Daoy (cell line): ENCODE measurements around the gene PNMA6F. TPM values are rescaled to one million over a fixed set of nuclear protein-coding genes. Genes with fewer than 3 reads are reported as not detected.

Experiments
- DNase-seq: peaks from one replicate; pipeline ENCODE4 v3.0.0-alpha.2; 2015; ENCODE audit warnings: low read depth
- total RNA-seq: library from RNA; depleted of rRNA; stranded (reverse); fragments of >200 nt; shearing (Covaris generic); gene quantifications from 2 replicates; pipeline ENCODE4 v1.2.3, GENCODE V29; 2014; rRNA removed

PNMA6F gene
- not detected in 2 replicates for total RNA-seq

DNA sequence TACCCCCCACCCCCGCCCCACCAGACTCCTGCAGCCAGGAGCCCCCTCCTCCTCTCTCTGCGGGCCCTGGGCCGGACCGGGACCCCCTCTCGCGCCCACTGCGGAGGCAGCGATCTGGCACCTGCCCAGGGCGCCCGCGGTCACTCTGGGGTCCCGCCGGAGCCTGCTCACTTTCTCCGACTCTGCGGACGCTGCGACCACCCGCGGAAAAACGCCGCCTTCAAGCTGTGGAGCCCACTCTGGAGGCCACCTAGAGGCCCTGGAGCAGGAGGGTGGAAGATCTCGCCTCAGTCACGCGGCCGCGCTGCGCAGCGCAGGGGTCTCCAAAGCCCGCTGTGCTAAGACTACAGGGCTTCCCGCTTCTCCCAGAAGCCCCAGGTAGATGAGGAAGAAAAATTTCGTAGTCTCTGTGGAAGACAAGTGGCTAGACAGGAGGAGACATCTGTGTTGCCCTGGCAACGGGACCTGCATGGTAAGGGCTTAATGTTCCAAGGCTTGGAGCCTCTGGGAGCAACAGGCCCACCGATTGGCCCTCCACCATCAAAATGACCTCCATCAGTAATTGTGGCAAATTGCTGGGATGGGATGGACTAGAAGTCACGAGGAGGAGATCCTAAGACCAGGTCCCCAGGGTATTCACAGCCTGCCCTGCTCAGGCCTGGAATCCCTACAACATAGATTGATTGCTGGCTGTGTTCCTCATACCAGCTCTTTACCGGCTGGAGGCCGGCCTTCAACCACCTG, at the start of gene PNMA6F:
Gene PNMA6F (minus strand): TSS at position 387 of the 744 bp plus-strand sequence. CDS start 1,093 bp downstream, outside the sequence.
- DNase-seq, result no peak

DNA sequence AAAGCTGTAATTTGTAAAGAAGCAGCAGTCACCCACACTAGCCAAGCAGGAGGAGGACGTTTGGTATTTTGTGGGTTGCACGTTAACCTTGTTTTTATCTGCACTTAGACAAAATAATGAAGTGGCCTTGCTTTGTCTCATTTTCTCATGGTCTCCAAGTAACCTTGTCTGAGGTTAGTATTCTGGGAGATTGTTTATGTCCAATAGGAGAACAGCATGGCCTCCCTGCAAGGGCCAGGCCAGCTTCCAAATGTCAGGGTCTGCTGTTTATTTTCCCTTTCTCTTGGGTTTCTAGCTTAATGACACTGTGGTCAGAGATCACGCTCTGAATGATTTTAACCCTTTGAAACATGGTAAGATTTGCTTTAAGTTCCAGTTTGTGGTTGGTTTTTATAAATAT, 49.7 kb upstream of the PNMA6F start:
- DNase-seq, result no peak

DNA sequence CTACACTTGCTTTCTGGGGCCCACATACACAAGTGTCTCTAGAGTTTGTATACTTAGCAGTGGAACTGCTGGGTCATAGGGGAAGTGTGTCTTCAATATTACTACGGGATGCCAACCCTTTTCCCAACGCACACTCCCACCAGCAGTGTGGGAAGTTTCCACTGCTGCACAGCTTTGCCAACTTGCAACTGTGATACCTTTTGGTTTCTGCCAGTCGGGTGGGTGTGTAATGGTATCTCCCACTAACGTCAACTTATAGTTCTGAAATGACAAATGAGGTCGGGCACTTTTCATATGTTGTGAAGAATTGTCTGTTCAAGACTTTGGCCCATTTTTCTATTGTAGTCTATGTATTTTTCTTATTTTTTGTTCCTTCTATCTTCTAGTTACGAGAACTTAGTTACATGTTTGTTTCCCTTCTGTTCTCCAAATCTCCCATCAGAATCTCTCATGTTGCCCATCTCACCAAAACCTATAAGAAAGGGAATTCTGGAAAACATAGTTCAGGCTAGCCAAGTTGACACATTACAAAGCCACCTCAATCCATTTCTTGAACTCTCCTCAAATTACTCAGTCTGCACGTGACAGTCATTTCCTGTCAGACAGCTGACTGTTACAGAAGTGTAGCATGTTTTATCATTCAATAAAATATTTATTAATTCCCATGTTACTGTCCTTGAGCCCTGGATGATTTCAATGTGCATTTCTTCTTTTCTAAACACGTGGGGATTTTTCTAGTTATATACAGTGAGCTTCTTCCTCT, 48.9 kb upstream of the PNMA6F start:
- DNase-seq, result no peak

DNA sequence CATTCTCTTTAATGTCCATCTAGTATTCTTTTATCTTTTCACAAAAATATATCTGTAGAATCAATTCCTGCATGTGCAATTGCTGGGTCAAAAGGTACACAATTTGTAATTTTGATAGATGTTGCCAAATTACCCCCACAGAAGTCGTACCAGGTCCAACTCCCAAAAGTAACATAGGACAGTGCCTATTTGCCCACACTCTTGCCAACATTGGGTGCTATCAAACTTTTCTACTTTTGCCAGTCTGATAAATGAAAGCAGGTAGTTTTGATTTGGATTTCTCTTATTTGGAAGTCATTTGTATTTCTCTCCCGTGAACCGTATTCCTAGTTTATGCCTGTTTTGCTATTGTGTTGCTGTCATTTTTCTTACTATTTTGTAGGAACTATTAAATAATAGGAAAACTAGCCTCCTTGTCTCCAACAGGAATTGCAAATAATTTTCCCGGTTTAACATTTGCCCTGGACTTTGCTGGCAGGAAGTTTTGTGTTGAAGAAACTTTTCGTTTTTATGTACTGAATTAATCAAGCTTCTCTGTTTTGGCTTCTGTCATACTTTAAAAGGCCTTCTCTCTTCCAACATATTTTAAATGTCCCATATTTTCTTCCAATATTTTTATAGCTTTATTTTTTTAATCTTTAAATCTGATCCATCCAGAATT, 45.4 kb upstream of the PNMA6F start:
- no peak for DNase-seq

DNA sequence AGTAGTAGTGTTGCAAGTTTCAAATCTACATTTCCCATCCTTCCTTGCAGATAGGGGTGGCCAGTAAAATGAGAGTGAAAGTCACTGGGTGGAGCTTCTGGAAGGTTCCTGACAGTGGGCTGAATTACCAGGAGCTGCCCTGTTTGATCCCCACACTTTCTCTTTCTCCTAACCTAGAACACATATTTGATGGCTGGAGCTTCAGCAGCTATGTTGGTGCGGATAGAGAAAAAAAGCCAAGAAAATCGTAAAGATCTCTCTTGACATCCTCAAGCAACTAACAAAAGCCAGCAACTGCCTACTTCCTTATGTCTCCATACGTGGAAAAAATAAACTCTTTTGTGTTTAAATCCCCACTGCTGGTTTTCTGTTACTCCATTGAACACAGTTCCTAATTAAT, 44.6 kb upstream of the PNMA6F start:
- no peak for DNase-seq

DNA sequence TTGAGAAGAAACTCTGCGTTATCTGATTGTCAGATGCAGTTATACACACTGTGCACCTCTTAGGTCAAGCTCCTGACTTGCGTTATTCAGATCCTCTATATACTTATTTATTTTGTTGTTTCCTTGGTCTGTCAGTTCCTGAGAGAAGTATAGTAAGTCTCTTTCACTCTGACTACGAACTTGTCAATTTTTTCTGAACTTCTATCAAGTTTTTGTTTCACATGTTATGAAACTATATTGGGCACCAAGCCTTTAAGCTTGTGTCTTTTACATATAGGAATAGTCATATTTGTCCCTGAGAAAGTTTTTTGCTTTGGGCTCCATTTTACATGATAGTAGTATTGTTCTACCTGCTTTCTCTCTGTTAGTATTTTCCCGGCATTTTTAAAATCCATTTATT, 44.1 kb upstream of the PNMA6F start:
- DNase-seq, result no peak

DNA sequence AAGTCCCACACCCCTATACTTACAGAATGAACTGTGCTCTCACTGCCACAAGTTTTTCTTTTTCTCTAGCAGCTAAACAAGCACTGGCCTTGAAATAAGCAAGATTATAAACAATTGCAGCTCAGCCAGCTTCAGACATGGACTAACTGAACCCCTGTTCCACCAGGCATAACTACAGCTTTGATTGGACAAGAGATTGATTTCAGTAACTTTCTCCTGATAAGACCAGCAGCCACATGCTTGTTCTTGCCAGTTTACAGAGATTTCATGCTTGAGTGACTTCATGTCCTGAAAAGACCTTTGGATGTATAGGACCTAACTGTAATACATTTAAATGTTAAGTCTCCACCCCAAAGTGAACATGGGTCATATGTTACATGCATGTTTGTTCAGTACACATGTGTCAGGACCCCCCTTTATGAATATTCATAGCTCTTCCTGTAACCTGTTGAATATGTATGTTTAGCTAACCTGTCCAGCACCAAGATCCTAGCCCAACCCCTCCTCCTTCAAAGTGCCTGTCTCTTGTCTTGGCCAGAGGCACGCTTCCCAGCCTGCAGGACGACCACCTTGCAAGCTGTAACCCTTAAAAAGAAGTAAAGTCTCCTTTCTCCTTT, 40.3 kb upstream of the PNMA6F start:
- no peak for DNase-seq

DNA sequence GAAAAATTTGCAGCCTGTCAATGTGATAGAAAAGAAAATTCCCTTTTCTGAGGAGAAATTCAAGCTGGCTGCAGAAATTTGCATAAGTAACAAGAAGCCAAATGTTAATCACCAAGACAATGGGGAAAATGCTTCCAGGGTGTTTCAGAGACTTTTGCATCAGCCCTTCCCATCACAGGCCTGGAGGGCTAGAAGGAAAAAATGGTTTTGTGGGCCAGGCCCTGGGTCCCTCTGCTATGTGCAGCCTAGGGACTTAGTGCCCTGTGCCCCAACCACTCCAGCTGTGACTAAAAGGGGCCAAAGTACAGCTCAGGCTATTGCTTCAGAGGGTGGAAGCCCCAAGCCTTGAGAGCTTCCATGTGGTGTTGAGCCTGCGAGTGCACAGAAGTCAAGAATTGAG, 36.3 kb upstream of the PNMA6F start:
- no peak for DNase-seq

DNA sequence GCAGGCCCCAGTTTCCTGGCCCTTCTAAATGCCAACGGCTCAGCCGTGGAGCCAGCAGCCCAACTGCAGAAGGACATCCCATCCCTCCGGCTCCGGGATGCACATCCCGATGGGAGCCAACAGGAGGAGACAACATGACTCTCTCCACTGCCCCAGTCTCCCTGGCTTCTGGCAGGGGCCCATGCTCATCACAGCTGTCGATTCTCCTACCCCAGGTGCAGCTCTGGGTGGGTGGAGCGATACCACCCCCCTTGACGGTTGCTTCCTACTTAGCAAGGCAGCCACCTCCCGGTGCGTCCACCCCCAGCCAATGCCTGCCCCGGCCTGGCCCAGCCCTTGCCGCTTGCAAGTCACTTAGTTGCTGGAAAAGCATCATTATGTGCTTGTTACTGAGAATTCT, 31.8 kb upstream of the PNMA6F start:
- DNase-seq, result no peak

DNA sequence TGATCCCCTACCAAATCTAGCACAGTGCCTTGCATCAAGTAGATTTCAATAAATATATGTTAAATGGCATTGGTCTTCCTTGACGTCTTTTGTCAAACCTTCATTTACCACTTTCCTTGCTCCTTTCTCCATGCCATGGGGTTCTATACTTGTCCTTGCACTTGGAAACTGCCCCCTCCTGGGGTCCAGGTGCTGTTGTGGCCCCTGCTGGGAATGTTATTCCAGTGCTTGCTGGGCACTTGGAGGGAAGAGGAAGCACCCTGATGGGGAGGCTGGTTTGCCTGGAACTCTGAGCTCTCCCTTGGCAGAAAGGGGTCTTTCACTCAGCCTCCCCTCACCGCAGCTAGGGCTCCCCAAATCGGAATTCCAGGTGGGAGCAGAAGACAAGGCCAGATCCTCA, 31.3 kb upstream of the PNMA6F start:
- DNase-seq, result no peak

DNA sequence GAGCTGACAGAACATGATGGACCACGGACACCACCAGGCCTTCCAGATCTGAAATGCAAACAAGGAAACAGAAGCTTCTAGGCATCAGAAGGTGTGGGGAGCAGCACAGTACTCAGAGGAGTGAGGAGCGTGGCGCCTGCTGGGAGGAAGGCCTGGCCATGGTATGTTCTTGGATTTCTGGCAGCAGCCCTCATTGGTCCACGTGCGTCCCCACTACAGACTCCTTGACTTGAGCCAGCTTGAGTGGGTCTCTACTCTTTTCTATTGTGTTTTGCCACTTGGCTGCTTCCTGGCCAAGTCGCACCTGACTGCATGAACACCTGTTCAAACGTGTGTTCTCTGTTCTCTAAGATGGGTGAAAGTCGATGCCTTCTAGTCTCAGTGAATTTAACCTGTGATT, 30.4 kb upstream of the PNMA6F start:
- no peak for DNase-seq

DNA sequence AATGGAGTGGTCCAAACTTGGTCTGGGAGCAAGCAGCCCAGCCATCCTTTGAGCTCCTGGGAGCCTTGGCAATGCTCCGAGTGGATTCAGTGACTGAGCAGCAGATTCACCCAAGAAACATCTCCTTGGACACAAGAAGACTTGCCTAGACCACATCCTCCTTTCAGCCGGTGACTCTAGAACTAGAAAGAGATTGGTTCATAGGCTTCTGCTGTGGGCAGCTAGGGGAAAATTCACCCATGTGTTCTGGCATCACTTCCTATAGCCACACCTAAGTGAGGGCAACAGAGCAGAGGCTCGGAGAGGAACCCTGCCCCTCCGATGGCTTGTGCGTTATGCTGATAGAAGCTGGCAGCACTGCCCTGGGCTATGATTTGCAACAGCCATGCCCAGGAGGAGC, 28.4 kb upstream of the PNMA6F start:
- DNase-seq, result no peak

DNA sequence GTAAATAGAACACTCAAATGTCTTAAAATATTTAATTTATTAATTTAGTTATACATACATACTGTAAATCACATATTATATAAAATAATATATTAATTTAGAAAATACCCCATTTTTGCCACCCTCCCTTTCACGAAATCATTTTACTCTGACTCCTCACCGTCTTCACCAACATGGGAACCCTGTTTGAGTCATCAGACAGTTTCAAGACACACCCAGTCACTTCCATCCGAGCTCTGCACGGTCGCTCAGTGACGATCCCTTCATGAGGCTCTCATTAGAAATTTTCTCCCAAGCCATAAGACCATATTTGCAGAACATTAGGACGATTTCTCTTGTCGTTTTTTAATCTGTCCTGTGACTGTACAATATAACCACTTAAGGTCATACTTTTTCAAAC, 26.9 kb upstream of the PNMA6F start:
- no peak for DNase-seq

DNA sequence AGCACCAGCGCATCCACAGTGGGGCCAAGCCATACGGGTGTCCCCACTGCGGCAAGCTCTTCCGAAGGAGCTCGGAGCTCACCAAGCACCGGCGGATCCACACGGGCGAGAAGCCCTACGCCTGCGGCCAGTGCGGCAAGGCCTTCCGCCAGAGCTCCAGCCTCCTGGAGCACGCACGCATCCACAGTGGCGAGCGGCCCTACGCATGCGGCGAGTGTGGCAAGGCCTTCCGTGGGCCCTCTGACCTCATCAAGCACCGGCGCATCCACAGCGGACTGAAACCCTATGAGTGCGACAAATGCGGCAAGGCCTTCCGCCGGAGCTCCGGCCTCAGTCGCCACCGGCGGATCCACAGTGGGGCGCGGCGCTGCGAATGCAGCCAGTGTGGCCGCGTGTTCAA, 26.0 kb upstream of the PNMA6F start:
- no peak for DNase-seq

DNA sequence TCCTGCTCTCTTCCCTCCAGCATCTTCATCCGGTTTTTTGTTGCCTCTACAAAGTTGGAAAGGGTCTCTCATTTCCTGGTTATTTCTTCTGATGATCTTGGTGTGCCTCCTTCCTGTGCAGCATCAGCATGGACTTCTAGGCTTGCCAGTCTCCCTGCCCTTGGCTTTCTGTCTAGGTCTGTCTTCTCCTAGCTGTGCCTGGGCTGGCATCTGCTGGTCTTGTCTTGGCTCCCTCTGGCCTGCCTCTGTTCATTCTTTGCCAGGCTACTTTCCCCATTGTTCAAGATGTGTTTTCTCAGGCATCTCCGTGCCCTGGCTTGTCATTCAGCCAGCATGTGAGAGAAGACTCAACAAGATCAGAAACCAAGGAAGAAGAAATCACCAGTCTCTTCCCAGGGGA, 22.1 kb upstream of the PNMA6F start:
- no peak for DNase-seq

DNA sequence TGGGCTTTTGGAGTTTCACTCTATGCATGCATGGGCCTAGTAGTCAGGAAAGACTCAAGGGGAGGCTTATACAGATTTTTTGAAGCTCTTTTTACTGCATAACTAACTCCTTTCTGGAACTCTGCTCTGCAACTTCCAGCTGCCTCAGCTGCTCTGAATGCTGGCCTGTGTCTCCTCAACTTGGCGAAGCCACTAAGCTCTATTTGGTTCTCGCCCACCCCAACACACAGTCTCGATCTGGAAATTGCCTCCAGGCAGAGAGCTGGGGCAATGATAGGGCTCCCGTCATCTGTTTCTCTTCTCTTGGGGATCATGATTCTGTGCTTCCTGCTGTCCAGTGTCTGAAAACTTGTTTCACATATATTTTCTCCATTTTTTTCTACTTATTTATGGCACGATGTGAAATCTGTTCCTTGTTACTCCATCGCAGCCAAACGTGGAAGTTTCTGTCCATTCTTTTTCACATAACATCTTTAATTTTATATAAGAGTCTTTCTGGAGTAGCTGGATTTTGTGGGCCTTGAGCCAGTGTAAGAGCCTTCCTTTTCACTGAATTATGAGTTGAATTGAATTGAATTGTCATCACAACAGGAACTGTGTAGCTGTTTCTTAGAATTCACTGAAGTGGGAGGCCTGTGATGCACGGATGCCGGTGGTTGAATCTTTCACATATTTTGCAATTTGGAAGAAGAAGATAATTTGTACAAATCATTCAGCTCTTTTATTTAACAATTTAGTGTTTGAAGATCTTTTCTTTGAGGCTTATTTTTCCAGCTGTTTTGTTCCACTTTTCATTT, 21.4 kb upstream of the PNMA6F start:
- DNase-seq, result no peak

DNA sequence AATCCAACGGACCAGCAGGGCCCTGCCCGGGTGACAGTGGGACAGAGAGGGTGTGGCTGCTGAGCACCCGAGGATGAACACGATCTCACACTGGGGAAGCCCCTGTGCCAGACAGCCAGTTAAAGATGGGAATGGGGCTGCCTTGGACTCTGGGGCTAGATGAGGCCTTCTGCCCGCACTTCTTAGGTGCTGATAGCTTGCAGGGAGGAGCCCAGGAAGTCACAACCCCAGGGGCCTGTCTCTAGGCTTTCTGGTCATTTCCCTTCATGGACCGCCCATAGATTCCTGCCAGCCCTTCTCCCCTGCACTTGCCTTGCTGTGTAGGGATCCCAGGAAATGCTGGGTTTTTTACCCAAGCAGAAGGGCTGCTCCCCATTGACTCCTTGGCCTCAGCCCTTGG, 18.5 kb upstream of the PNMA6F start:
- no peak for DNase-seq

DNA sequence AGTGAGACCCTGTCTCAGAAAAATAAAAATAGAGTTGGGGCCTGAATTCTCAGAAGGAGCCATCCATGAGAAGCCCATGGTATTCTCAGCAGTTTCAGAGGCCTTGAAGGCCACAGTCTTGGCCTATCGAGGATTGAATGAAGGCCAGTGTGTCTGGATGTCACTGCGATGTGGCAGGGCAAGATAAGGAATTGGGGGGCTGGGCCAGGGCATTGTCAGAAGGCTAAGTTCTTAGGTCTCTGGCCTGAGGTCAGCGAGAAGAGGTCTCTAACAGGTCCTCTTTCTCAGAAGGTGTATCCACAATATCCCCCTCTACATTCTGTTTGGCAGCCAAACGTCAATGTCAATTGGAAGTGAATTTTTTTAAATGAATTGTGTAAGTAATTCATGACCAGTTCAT, 18.1 kb upstream of the PNMA6F start:
- DNase-seq, result no peak

DNA sequence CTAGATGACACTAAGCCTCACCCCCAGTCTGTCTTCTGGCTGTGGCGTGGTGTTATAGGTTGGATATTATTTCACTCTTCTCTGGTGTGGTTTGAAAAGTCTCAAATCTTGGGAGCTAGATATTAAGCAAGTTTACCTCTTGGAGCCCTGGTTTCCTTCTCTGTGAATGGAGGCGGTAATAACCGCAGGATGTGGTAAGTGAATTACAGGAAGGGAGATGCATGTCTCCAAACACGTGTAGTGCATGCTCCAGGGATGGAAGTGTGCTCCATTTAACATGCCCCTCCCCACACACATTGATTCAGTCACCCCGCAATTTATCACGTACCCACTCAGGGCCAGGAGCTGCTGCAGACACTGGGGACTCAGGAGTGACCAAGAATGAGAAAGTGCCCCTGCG, 17.3 kb upstream of the PNMA6F start:
- no peak for DNase-seq

DNA sequence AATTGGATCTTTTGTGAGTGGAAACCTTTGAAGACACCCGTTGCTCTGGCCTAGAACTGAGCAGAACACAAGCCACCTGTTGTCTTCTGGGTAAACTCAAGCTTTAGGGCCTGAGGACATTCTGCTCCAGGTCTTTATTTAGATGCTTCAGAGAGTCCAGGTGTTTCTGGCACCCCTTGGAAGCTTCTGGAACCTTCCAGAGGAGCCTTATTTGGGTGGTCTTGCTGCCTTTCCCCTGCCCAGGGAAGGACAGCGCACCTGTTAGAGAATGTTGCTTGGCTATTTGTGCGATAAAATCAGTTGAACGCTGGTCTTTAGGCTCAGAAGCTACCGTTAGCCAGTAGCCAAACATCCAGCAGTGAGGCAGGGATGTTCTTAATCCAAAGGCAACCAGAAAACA, 15.4 kb upstream of the PNMA6F start:
- no peak for DNase-seq

DNA sequence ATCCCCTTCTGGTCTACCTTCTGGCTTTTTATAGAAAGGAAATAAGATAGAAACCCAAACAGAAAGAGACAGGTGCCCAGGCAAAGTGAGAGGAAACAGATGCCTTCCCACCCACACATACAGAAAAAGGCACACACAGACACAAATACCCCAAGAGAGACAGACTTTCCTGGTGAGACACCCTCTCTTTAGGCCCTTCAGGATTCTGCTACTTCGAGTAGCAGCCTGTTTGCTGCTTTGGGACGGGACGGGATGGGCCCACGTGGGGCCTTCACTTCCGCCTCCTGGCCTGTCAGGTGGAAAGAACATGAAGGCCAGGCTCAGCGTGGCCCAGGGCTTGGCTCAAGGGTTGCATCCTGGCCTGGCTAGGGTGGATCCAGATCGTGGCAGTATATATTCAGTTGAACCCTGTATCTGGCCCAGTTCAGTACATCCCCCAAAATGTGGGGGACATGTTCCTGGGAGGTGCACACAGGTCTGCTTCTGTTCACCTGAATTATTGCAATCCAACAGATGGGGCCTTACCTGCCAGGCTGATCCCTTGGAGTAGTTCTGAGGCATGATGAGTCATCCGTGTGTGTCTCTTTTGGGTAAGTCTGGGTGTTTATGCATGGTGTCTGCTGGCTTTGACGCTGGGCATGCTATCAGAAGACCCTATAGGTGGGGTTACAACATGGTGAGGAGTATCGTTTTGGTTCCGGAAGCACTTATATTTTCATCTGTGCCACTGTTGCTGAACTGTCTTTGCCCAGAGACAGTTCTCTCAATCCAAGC, 14.7 kb upstream of the PNMA6F start:
- no peak for DNase-seq
